Muscle of leg (tissue), 11 donors: ENCODE data around the gene FAHD1. TPM values are rescaled to one million over a fixed set of nuclear protein-coding genes. Genes with fewer than 3 reads are reported as not detected.

Source experiments
- DNase-seq: peaks from one replicate; pipeline ENCODE4 v3.0.0; 2013
- H3K27ac ChIP-seq: one replicate; pipeline ENCODE4 v1.5.1; 2013; ENCODE audit warnings: mild to moderate bottlenecking, low read length, control low read depth
- H3K27me3 ChIP-seq: one replicate; pipeline ENCODE4 v1.6.1; 2013; ENCODE audit warnings: low read length; ENCODE audit not compliant: control insufficient read depth, insufficient read depth
- H3K36me3 ChIP-seq: one replicate; pipeline ENCODE4 v1.6.1; 2013; ENCODE audit warnings: low read length; ENCODE audit not compliant: control insufficient read depth, insufficient read depth
- H3K4me1 ChIP-seq: one replicate; pipeline ENCODE4 v1.6.1; 2013; ENCODE audit warnings: low read length; ENCODE audit not compliant: control insufficient read depth, insufficient read depth
- H3K4me3 ChIP-seq: one replicate; pipeline ENCODE4 v1.5.1; 2013; ENCODE audit warnings: low read length, control low read depth
- H3K9me3 ChIP-seq: replicated peaks from 2 replicates; pipeline ENCODE4 v1.6.1; 2013; ENCODE audit warnings: low read depth, low read length; ENCODE audit not compliant: control insufficient read depth
- WGBS: methylation state at CpG from one replicate; pipeline ENCODE4 v1.1.5; 2013; ENCODE audit warnings: missing lambda C conversion rate; ENCODE audit not compliant: insufficient coverage; 5-methylcytosine and 5-hydroxymethylcytosine counted together
- polyA plus RNA-seq, 8 donors: library from polyadenylated mRNA; unstranded; fragments of 120-200 nt; gene quantifications; one replicate each; pipeline versions ENCODE4 v1.2.1 to v1.2.3, GENCODE V29; 2013; ENCODE audit warnings: inconsistent platforms in 1 of 8, low replicate concordance in 1 of 8; ENCODE audit not compliant: insufficient read length in 8 of 8, insufficient read depth in 1 of 8
- total RNA-seq: library from RNA; stranded (reverse); fragments of 120-200 nt; gene quantifications from one replicate; pipeline ENCODE4 v1.2.4, GENCODE V29; 2013

Gene FAHD1
- total and polyA plus RNA-seq, 9 donors: 19.7 to 27.7 (median 22.6) TPM

GRCh38 chr16:1878256-1878655 is 51.2 kb downstream of the FAHD1 start:
- H3K4me3 ChIP-seq: no peak overlapping the region
- H3K4me1 ChIP-seq: no peaks in the 10 kb centered on the region
- no peak overlapping the region for H3K27ac ChIP-seq
- WGBS: no CpG with 5 or more reads among the region's 5 CpGs
- DNase-seq: no peak
- H3K36me3 ChIP-seq: no peaks in the 10 kb centered on the region
- peaks cover 38% of the 10 kb centered on the region for H3K27me3 ChIP-seq
- H3K9me3 ChIP-seq: no peaks in the 10 kb centered on the region

Other genes starting within 250 kb of the FAHD1 start
- gene IFT140, start 215.1 kb upstream of the FAHD1 start, total RNA-seq: 10.6 TPM
- gene IFT140, start 215.1 kb upstream of the FAHD1 start, polyA plus RNA-seq: 10 to 100 TPM in 6 of 8 donors, 1 to 10 TPM in 2; 8.7 to 14.5 (median 12.3) TPM
- 7.2 TPM for gene CRAMP1, start 214.8 kb upstream of the FAHD1 start, total RNA-seq
- 10 to 100 TPM; 12.3 to 19.1 (median 14.1) TPM for gene CRAMP1, start 214.8 kb upstream of the FAHD1 start, polyA plus RNA-seq
- 28.2 TPM for gene JPT2, start 148.9 kb upstream of the FAHD1 start, total RNA-seq
- gene JPT2, start 148.9 kb upstream of the FAHD1 start, polyA plus RNA-seq: 10 to 100 TPM; 33.5 to 52.6 (median 39.7) TPM
- 36.5 TPM for gene MAPK8IP3, start 121.0 kb upstream of the FAHD1 start, total RNA-seq
- gene MAPK8IP3, start 121.0 kb upstream of the FAHD1 start, polyA plus RNA-seq: 10 to 100 TPM; 35.6 to 64.3 (median 50.7) TPM
- gene NME3, start 55.7 kb upstream of the FAHD1 start, total RNA-seq: 35.2 TPM
- 10 to 100 TPM; 22.2 to 31.9 (median 26.9) TPM for gene NME3, start 55.7 kb upstream of the FAHD1 start, polyA plus RNA-seq
- 7.2 TPM for gene EME2, start 54.4 kb upstream of the FAHD1 start, total RNA-seq
- gene EME2, start 54.4 kb upstream of the FAHD1 start, polyA plus RNA-seq: 1 to 10 TPM; 4.0 to 9.7 (median 6.7) TPM
- gene MRPS34, start 54.1 kb upstream of the FAHD1 start, total RNA-seq: 45.7 TPM
- gene MRPS34, start 54.1 kb upstream of the FAHD1 start, polyA plus RNA-seq: 10 to 100 TPM; 44.7 to 57.8 (median 52.2) TPM
- gene SPSB3, start 44.6 kb upstream of the FAHD1 start, total RNA-seq: 34.2 TPM
- gene SPSB3, start 44.6 kb upstream of the FAHD1 start, polyA plus RNA-seq: 10 to 100 TPM; 21.0 to 35.1 (median 24.5) TPM
- gene NUBP2, start 44.2 kb upstream of the FAHD1 start, total RNA-seq: 58.0 TPM
- gene NUBP2, start 44.2 kb upstream of the FAHD1 start, polyA plus RNA-seq: 10 to 100 TPM; 40.6 to 59.7 (median 47.7) TPM
- gene IGFALS, start 33.5 kb upstream of the FAHD1 start, total RNA-seq: 0.22 TPM
- 1 to 10 TPM in 1 of 8 donors, under 1 TPM in 7; 0.11 to 1.1 (median 0.28) TPM for gene IGFALS, start 33.5 kb upstream of the FAHD1 start, polyA plus RNA-seq
- 36.1 TPM for gene HAGH, start 381 bp upstream of the FAHD1 start, total RNA-seq
- gene HAGH, start 381 bp upstream of the FAHD1 start, polyA plus RNA-seq: 10 to 100 TPM; 34.6 to 48.6 (median 39.5) TPM
- not detected for gene MEIOB, start 45.0 kb downstream of the FAHD1 start, total RNA-seq
- under 1 TPM in 7 of 8 donors, not detected in 1; 0.22 to 0.87 (median 0.55) TPM for gene MEIOB, start 45.0 kb downstream of the FAHD1 start, polyA plus RNA-seq
- gene HS3ST6, start 91.2 kb downstream of the FAHD1 start, total RNA-seq: not detected
- 1 to 10 TPM in 1 of 8 donors, not detected in 7; 1.7 TPM for gene HS3ST6, start 91.2 kb downstream of the FAHD1 start, polyA plus RNA-seq
- 16.3 TPM for gene MSRB1, start 116.0 kb downstream of the FAHD1 start, total RNA-seq
- 10 to 100 TPM; 24.2 to 40.7 (median 29.1) TPM for gene MSRB1, start 116.0 kb downstream of the FAHD1 start, polyA plus RNA-seq
- 43.0 TPM for gene RPL3L, start 127.5 kb downstream of the FAHD1 start, total RNA-seq
- gene RPL3L, start 127.5 kb downstream of the FAHD1 start, polyA plus RNA-seq: 10 to 100 TPM; 11.9 to 63.0 (median 33.4) TPM
- 142 TPM for gene NDUFB10, start 132.3 kb downstream of the FAHD1 start, total RNA-seq
- gene NDUFB10, start 132.3 kb downstream of the FAHD1 start, polyA plus RNA-seq: 100 to 1,000 TPM in 7 of 8 donors, 10 to 100 TPM in 1; 95.4 to 162 (median 128) TPM
- 2,334 TPM for gene RPS2, start 137.6 kb downstream of the FAHD1 start, total RNA-seq
- 1,000 to 10,000 TPM; 3,011 to 3,712 (median 3,485) TPM for gene RPS2, start 137.6 kb downstream of the FAHD1 start, polyA plus RNA-seq
- gene RNF151, start 139.7 kb downstream of the FAHD1 start, total RNA-seq: not detected
- gene RNF151, start 139.7 kb downstream of the FAHD1 start, polyA plus RNA-seq: not detected
- 23.9 TPM for gene TBL3, start 144.8 kb downstream of the FAHD1 start, total RNA-seq
- 10 to 100 TPM; 27.9 to 32.9 (median 30.6) TPM for gene TBL3, start 144.8 kb downstream of the FAHD1 start, polyA plus RNA-seq
- 0.89 TPM for gene NOXO1, start 154.3 kb downstream of the FAHD1 start, total RNA-seq
- 1 to 10 TPM in 4 of 8 donors, under 1 TPM in 4; 0.29 to 1.7 (median 0.98) TPM for gene NOXO1, start 154.3 kb downstream of the FAHD1 start, polyA plus RNA-seq
- gene GFER, start 157.0 kb downstream of the FAHD1 start, total RNA-seq: 18.3 TPM
- 10 to 100 TPM; 14.7 to 23.8 (median 17.8) TPM for gene GFER, start 157.0 kb downstream of the FAHD1 start, polyA plus RNA-seq
- gene SYNGR3, start 162.8 kb downstream of the FAHD1 start, total RNA-seq: 0.93 TPM
- 1 to 10 TPM in 6 of 8 donors, under 1 TPM in 2; 0.70 to 1.5 (median 1.2) TPM for gene SYNGR3, start 162.8 kb downstream of the FAHD1 start, polyA plus RNA-seq
- gene ZNF598, start 182.6 kb downstream of the FAHD1 start, total RNA-seq: 6.6 TPM
- 10 to 100 TPM; 21.2 to 28.6 (median 23.6) TPM for gene ZNF598, start 182.6 kb downstream of the FAHD1 start, polyA plus RNA-seq
- gene NPW, start 192.6 kb downstream of the FAHD1 start, total RNA-seq: 0.80 TPM
- 1 to 10 TPM in 7 of 8 donors, under 1 TPM in 1; 0.57 to 5.4 (median 2.6) TPM for gene NPW, start 192.6 kb downstream of the FAHD1 start, polyA plus RNA-seq
- 22.1 TPM for gene NHERF2, start 199.7 kb downstream of the FAHD1 start, total RNA-seq
- 10 to 100 TPM; 34.5 to 60.6 (median 45.6) TPM for gene NHERF2, start 199.7 kb downstream of the FAHD1 start, polyA plus RNA-seq
- 20.2 TPM for gene NTHL1, start 220.6 kb downstream of the FAHD1 start, total RNA-seq
- 10 to 100 TPM; 11.5 to 18.1 (median 14.0) TPM for gene NTHL1, start 220.6 kb downstream of the FAHD1 start, polyA plus RNA-seq
- gene TSC2, start 220.8 kb downstream of the FAHD1 start, total RNA-seq: 31.8 TPM
- gene TSC2, start 220.8 kb downstream of the FAHD1 start, polyA plus RNA-seq: 100 to 1,000 TPM in 3 of 8 donors, 10 to 100 TPM in 5; 57.6 to 109 (median 84.6) TPM